Mammary epithelial cell (primary cell): ENCODE data around the gene PERCC1.
"Not testable (repeated sequence)": the region's sequence is repeated elsewhere in the genome, so short reads cannot be mapped to it uniquely, and the experiment has no call there.

Experiments
- CTCF ChIP-seq, 2 donors: IDR thresholded peaks in 1 of 2; conservative IDR thresholded peaks in 1 of 2; 2 replicates each; pipeline ENCODE4 v1.5.1; 2011 to 2012; ENCODE audit warnings: inconsistent platforms in 2 of 2, low read length in 2 of 2, mild to moderate bottlenecking in 2 of 2, control low read depth in 1 of 2, low read depth in 1 of 2; ENCODE audit not compliant: insufficient read depth in 1 of 2; ENCODE audit errors: extremely low read depth in 1 of 2
- EZH2 ChIP-seq: IDR thresholded peaks from 2 replicates; pipeline ENCODE4 v1.6.1; 2012; ENCODE audit warnings: low read length, inconsistent platforms, borderline replicate concordance

GRCh38 chr16:1469141-1469540, 38.3 kb downstream of the PERCC1 start:
- TF ChIP-seq CTCF (conservative IDR thresholded peaks at IDR 0.05 in 1 of 2, IDR thresholded peaks at IDR 0.05 in 1 of 2; ENCODE audit: extremely low read depth in 1 of 2, insufficient read depth in 1 of 2, low read depth in 1 of 2, low read length in 2 of 2); EZH2: not testable (repeated sequence)
